Activated T-cell treated with anti-CD3 and anti-CD28 coated beads for 48 hours (primary cell): ENCODE results near the gene WASL.

Experiments used
- DNase-seq: peaks from one replicate; pipeline ENCODE4 v3.0.0-alpha.2; 2020; ENCODE audit warnings: low read depth

Gene WASL

GRCh38 chr7:123690550-123690949 is 58.3 kb downstream of the WASL start:
- no peak for DNase-seq

GRCh38 chr7:123689250-123689649 is 59.6 kb downstream of the WASL start:
- DNase-seq: no peak

DNA sequence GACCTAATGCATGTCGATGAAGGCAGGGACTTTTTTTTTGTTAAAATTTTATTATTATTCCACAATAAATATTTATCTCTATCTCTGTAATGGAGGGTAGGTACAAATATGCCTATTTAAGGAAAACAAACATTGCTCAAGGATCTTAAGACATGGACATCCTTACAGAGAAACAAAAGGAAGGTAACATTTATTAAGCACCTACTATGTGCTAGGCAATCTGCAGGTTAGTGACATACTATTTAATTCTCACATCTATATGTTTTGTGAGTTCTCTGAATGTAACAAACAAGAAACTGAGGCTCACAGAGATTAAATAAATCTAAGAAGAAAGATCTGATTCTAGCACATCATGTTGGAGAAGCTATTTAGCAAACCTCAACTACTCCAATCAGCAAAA is 61.1 kb downstream of the WASL start:
- DNase-seq: no peak

DNA sequence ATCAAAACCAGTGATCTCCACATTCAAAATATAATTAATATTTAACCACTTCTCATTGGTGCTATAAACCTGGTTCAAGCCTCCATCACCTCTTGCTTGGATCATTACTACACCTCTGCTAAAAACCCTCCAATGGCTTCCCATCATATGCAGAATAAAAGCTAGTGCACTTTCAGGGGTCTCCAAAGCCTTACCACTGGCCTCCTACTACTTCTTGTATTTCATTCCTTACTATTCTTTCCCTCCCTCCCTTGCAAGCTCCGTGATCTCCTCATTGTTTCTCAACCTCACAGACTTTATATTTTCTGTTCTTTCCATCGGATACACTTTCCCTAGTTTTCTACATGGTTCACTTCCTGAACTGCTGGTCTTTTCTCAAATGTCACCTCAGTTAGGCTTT is 61.6 kb downstream of the WASL start:
- no peak for DNase-seq

DNA sequence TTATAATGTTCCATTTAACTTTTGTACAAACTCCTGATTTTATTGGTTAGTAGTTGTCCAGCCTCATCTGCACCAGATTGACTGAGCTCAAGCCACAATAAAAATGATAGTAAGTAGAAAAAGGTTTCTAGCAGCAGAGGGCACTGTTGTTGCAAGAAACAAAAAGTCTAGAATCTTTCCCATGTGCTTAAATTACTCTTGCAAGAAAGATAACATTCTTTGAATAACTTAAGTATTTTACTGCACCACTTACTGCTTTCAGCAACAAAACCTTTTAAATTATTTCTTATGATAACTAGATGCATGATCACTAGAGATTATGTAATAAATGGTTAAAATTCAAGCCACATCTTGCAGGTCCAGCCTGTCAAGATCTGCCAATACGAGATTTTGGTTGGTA is 66.1 kb downstream of the WASL start:
- DNase-seq: no peak

GRCh38 chr7:123681561-123681960 is 67.2 kb downstream of the WASL start:
- DNase-seq: no peak

DNA sequence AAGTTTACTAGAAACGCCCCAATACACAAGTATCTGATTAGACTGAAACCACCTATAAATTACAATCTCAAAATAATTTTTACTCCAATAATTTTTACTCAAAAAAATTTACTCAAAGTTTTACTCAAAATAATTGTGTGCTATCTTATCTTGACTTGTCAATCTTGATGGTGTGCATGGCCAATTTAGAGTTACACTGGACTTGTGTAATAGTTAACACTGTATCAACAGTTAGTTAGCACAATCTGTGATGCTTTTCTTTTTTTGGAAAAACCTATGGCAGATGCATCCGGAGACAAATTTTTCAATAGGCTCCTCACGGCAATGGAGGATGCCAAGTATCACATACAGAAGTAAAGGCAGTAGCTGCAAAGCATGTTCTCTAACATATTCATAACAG is 68.2 kb downstream of the WASL start:
- no peak for DNase-seq

DNA sequence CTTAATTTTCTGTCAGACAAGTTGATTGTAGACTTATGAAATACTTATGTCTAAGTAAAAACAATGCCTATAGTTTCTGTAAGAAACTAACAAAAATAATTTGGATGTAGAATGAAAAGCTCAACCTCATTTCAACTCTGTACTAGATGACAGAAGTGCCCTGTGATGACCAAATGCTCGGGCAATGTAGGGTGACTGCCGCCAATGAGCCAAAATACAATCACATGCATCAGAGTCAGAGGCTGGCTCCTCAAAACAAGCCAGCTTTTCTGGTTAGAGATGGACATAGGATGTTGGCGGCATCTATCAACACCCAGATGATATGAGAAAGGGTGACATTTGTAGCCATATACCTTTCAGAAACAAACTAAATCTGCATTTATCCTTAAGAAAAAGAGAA is 69.2 kb downstream of the WASL start:
- DNase-seq: no peak

GRCh38 chr7:123677061-123677715 is 71.6 kb downstream of the WASL start:
- DNase-seq: no peak

GRCh38 chr7:123675181-123675473 is 73.7 kb downstream of the WASL start:
- DNase-seq: no peak

DNA sequence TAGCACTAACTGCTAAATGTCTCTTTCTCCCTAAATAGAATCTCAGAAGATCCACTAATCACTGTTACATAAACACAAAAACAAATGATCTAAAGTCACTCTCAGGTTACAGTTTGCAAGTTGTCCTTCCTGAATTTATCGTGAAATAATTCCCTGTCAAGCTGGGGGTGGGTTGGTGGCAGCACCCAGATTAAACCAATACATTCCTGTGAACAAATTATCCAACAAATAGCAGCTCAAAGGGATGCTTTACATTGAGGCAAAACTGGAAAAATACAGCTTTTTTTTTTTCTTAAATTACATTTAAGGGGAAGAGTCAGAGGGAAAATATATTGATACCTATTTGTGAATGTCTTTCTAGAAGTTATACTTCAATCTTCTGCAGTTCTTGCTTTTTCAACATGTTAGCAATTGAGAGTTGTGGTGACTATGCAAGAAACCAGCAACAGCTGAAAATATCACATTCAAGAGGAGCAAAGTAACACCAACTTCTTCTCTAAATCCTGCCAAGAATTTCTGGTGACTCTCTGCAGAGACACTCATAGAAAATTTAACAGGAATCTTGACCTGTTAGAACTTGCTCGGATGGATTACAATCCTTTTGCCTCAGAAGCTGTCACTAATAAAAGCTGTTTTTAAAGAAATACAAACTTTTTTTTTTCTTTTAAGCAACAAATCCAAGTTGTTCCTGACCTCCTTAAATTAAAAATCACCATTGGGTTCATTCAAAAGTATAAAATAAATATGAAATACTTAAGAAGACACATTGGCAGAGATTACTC is 74.2 kb downstream of the WASL start:
- no peak for DNase-seq

DNA sequence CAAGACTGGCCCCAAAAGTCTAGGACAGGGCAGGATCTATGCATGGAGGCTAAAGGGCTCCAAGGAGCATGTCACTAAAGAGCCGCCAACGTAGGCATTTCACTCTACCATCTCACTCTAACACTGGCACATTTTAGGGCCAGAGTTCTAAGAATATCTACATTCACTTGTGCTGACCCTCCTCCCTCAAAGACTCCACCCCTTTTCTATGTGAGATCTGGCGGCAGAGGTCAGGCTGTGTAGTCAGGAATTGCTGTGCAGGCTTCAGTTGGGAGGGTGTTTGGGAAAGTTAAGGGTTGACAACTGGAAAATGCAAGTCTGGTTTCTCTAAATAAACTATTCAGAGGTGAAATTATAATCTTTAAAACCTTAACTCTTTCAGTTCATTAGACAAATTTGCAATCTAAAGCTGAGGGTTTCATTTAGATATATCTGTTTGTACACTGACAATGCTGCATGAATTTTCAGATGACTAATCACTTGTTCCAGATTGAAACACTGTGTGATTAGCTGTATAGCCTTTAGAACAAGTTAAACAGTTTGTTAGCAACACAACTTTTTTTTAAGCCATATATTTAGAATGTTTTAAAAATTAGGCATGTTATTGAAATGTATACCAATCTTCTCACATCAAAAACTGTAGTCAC is 74.9 kb downstream of the WASL start:
- no peak for DNase-seq

- DNase-seq: no peak
Observed at GRCh38 chr7:123673137-123673732, 75.6 kb downstream of the WASL start.

- no peak for DNase-seq
Observed at GRCh38 chr7:123669485-123669884, 79.3 kb downstream of the WASL start.

DNA sequence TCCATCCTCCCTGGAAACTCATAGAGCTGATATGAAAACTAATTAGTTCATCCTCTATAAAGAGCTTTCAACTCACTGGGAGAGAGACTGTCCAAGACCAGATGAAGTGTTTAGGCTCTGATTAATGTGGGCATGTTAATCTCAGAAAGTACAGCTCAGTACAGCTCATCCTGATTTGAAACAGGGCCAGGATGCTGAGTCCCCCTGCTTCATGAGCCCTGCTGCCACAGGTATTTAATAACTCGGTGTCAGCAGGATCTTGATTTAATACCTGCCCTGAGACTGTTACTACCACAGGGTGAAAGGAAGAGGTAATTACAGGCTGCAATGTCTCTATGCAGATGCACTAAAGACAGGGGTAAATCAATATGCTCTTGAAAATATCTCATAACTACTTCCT is 82.3 kb downstream of the WASL start:
- no peak for DNase-seq

GRCh38 chr7:123665896-123666295 is 82.9 kb downstream of the WASL start:
- DNase-seq: no peak

DNA sequence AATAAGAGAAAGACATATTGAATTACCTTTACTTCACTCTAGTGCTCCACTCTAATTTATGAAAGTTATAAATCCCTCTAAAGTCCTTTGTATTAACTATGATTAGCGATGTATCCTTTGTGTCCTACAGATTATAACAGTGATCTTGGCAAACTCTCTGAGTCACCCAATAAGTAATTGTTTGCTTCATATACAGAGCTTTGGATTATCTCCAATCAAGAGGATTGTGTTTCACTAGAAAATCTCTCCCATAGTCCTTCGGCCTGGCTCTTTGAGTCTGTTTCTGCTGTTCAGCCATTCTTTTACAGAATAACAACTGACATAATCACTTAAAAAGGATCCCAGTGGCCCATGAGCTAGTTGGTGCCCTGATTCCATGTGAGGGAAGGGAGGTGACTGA is 83.6 kb downstream of the WASL start:
- no peak for DNase-seq

GRCh38 chr7:123663200-123663599 is 85.6 kb downstream of the WASL start:
- DNase-seq: no peak

GRCh38 chr7:123662755-123663154 is 86.0 kb downstream of the WASL start:
- DNase-seq: no peak

- DNase-seq: no peak
Observed at GRCh38 chr7:123662293-123662692, 86.5 kb downstream of the WASL start.

GRCh38 chr7:123661765-123662164 is 87.0 kb downstream of the WASL start:
- no peak for DNase-seq

DNA sequence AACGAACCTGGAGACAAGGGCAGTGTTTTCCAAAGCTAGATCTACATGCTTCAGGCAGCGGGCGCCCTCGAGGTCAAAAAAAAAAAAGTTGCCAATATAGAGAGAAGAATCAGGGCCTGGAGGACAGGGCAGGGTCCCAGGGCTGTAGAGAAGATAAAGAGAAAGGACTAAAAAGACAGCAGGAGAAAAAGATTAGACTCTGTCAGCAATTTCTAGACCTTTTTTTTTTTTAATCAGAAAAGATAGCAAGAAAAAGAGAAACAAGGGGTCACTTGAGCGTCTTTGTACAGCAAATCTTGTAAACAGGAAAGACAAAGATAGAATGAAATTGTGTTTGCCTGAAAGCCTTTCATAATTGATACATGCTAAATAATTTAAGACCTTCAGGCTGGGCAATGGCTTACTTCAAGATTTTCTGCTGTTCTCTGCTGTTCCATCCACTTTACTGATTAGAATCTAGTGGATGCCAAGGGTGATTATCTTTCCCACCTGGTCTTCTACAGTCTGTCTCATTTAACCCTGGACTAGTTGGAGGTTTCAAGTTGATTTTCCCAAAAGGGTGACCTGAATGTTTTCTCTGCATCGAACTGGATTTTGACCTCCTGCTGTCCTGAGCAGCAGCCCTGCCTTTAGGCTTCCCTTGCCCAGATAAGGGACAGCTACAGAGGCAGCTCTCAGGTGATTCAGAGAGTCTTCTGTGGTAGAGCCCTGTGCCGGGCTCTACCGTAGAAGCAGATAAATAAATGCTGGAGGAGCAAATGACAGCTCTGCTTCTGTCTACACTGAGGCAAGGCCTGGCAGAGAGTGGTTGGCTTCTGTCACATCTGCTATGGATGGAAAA is 88.1 kb downstream of the WASL start:
- no peak for DNase-seq
